SK-N-SH (cell line): ENCODE data around the gene FYN. TPM values are rescaled to one million over a fixed set of nuclear protein-coding genes. Genes with fewer than 3 reads are reported as not detected.

ENCODE experiments used
- CTCF ChIA-PET: fragments of 300-600, 350-600 bp; formaldehyde crosslinking; extraction: SDS; loops from one replicate; lab custom pipeline; 2021; lab: Yijun Ruan, JAX
- POLR2A ChIA-PET: fragments of 350-600 bp; sonication (Branson Sonifier 250); formaldehyde crosslinking; extraction: SDS; loops from one replicate; lab custom pipeline; 2020; ENCODE audit warnings: antibody characterized with exemption, inconsistent platforms; lab: Yijun Ruan, JAX
- DNase-seq: peaks from one replicate; pipeline ENCODE4 v3.0.0; 2012
- H2AFZ ChIP-seq: fragments of 200-600 bp; sonication (generic); 2 replicates; pipeline ENCODE4 v1.8.1; 2016; ENCODE audit warnings: antibody characterized with exemption, mild to moderate bottlenecking, low read depth
- H3F3A ChIP-seq: fragments of 200-600 bp; sonication (generic); replicated peaks from 2 replicates; pipeline ENCODE3; 2016; ENCODE audit warnings: antibody characterized with exemption, mild to moderate bottlenecking; ENCODE audit not compliant: insufficient read depth
- H3K27ac ChIP-seq, 2 experiments: fragments of 200-500 bp in 1 of 2; fragments of 200-600 bp in 1 of 2; sonication (Bioruptor generic) in 1 of 2; sonication (generic), shearing (Covaris generic) in 1 of 2; 2 replicates each; pipeline versions ENCODE4 v1.5.1 to v1.6.1; 2014 to 2016; ENCODE audit warnings: low read depth in 2 of 2, inconsistent platforms in 1 of 2, low read length in 1 of 2, mild to moderate bottlenecking in 1 of 2, mixed read lengths in 1 of 2
- H3K27me3 ChIP-seq: fragments of 200-600 bp; sonication (generic), shearing (Covaris generic); 2 replicates; pipeline ENCODE4 v1.6.1; 2016; ENCODE audit warnings: mixed run types; ENCODE audit not compliant: insufficient read depth
- H3K36me3 ChIP-seq, 2 experiments: fragments of 200-500 bp in 1 of 2; fragments of 200-600 bp in 1 of 2; sonication (Bioruptor generic) in 1 of 2; sonication (generic) in 1 of 2; replicated peaks in 1 of 2; 2 replicates each; pipeline versions ENCODE3 to v1.5.1; 2014 to 2016; ENCODE audit warnings: low read length in 1 of 2, mild to moderate bottlenecking in 1 of 2; ENCODE audit not compliant: insufficient read depth in 2 of 2, control insufficient read depth in 1 of 2
- H3K4me1 ChIP-seq, 2 experiments: fragments of 200-500 bp in 1 of 2; fragments of 200-600 bp in 1 of 2; sonication (Bioruptor generic) in 1 of 2; sonication (generic), shearing (Covaris generic) in 1 of 2; 2 replicates each; pipeline versions ENCODE4 v1.5.1 to v1.6.1; 2014 to 2016; ENCODE audit warnings: low read depth in 1 of 2, low read length in 1 of 2, mixed run types in 1 of 2; ENCODE audit not compliant: insufficient read depth in 2 of 2, control insufficient read depth in 1 of 2
- H3K4me2 ChIP-seq: fragments of 200-600 bp; sonication (generic), shearing (Covaris generic); 2 replicates; pipeline ENCODE4 v1.6.1; 2017; ENCODE audit warnings: mixed run types
- H3K4me3 ChIP-seq, 2 experiments: fragments of 200-500 bp in 1 of 2; fragments of 200-600 bp in 1 of 2; sonication (Bioruptor generic) in 1 of 2; sonication (generic), shearing (Covaris generic) in 1 of 2; 2 replicates each; pipeline versions ENCODE4 v1.5.1 to v1.8.1; 2014 to 2016; ENCODE audit warnings: low read depth in 2 of 2, inconsistent platforms in 1 of 2, low read length in 1 of 2, mild to moderate bottlenecking in 1 of 2, mixed read lengths in 1 of 2, moderate library complexity in 1 of 2
- H3K79me2 ChIP-seq: fragments of 200-600 bp; sonication (generic); 2 replicates; pipeline ENCODE4 v1.8.1; 2017; ENCODE audit warnings: mild to moderate bottlenecking; ENCODE audit not compliant: insufficient read depth
- H3K9ac ChIP-seq: fragments of 200-600 bp; sonication (generic); 2 replicates; pipeline ENCODE4 v1.6.1; 2017; ENCODE audit warnings: mixed run types
- H3K9me2 ChIP-seq: fragments of 200-600 bp; sonication (generic); 2 replicates; pipeline ENCODE4 v1.6.1; 2017; ENCODE audit warnings: mixed run types
- H3K9me3 ChIP-seq: fragments of 200-600 bp; sonication (generic); 2 replicates; pipeline ENCODE4 v1.6.1; 2017; ENCODE audit warnings: mixed run types, mild to moderate bottlenecking, moderate library complexity
- H4K20me1 ChIP-seq: fragments of 200-600 bp; sonication (generic); 2 replicates; pipeline ENCODE4 v1.6.1; 2017; ENCODE audit warnings: mild to moderate bottlenecking, mixed run types; ENCODE audit not compliant: insufficient read depth
- CHD2 ChIP-seq: fragments of 150-350 bp; IDR thresholded peaks from 2 replicates; pipeline ENCODE4 v1.6.1; 2018; ENCODE audit warnings: low read length; ENCODE audit not compliant: partially characterized antibody
- EP300 ChIP-seq, 2 experiments: IDR thresholded peaks; 2 replicates each; pipeline versions ENCODE4 v1.4.0 to v1.6.1; 2012; ENCODE audit warnings: borderline replicate concordance in 1 of 2, low read depth in 1 of 2, low read length in 1 of 2
- GABPA ChIP-seq: IDR thresholded peaks from 2 replicates; pipeline ENCODE4 v1.4.0; 2012; ENCODE audit warnings: low read depth, mild to moderate bottlenecking
- GATA2 ChIP-seq: sonication (generic); formaldehyde crosslinking; IDR thresholded peaks from 2 replicates; pipeline ENCODE4 v1.5.0; 2020; ENCODE audit warnings: mild to moderate bottlenecking, missing genetic modification reagents
- IRF3 ChIP-seq: fragments of 150-350 bp; IDR thresholded peaks from 2 replicates; pipeline ENCODE4 v1.6.1; 2016; ENCODE audit warnings: mild to moderate bottlenecking, low read depth, low read length
- JUND ChIP-seq: IDR thresholded peaks from 2 replicates; pipeline ENCODE4 v1.4.0; 2012
- MAX ChIP-seq: IDR thresholded peaks from 2 replicates; pipeline ENCODE4 v1.4.0; 2012; ENCODE audit warnings: low read depth
- NFIC ChIP-seq: IDR thresholded peaks from 2 replicates; pipeline ENCODE4 v1.4.0; 2012; ENCODE audit warnings: borderline replicate concordance
- NRF1 ChIP-seq: IDR thresholded peaks from 2 replicates; pipeline ENCODE4 v1.6.1; 2012; ENCODE audit warnings: low read depth, mild to moderate bottlenecking, low read length
- PBX3 ChIP-seq: IDR thresholded peaks from 2 replicates; pipeline ENCODE4; 2012
- POLR2AphosphoS5 ChIP-seq: IDR thresholded peaks from 2 replicates; pipeline ENCODE4 v1.6.1; 2012; ENCODE audit warnings: low read depth, low read length
- RCOR1 ChIP-seq: fragments of 150-350 bp; IDR thresholded peaks from 2 replicates; pipeline ENCODE4 v1.6.1; 2017; ENCODE audit warnings: antibody characterized with exemption, low read length
- RFX5 ChIP-seq: IDR thresholded peaks from 2 replicates; pipeline ENCODE4 v1.6.1; 2012; ENCODE audit warnings: mild to moderate bottlenecking, improper control_type of control experiment, low read length
- TAF1 ChIP-seq: IDR thresholded peaks from 2 replicates; pipeline ENCODE4 v1.6.1; 2012; ENCODE audit warnings: low read depth, mild to moderate bottlenecking, low read length, moderate library complexity, borderline replicate concordance
- USF1 ChIP-seq: IDR thresholded peaks from 2 replicates; pipeline ENCODE4 v1.4.0; 2012; ENCODE audit warnings: low read depth, borderline replicate concordance
- ZBTB33 ChIP-seq: IDR thresholded peaks from 2 replicates; pipeline ENCODE4 v1.4.0; 2012; ENCODE audit warnings: low read depth, borderline replicate concordance
- WGBS: methylation state at CpG from one replicate; pipeline ENCODE4 v1.1.6; 2017; ENCODE audit warnings: low lambda C conversion rate; 5-methylcytosine and 5-hydroxymethylcytosine counted together
- polyA plus RNA-seq, 3 experiments: library from polyadenylated mRNA; depleted of rRNA; stranded (reverse); fragments of >200 nt; gene quantifications; 2 replicates each; pipeline ENCODE4 v1.2.3, GENCODE V29; 2012

FYN gene
- polyA plus RNA-seq, 1 of the 3 experiments (the other 2 are of a cell fraction): 31.0 TPM

- H4K20me1 ChIP-seq: no peaks in the 10 kb centered on the region
- no peak overlapping the region for H3K4me3 ChIP-seq
- no peaks in the 10 kb centered on the region for H3K9me3 ChIP-seq
- H3K79me2 ChIP-seq: no peaks in the 10 kb centered on the region
- peaks cover 2 to 4% of the 10 kb centered on the region in 2 experiments; a peak in 2 of 4 replicates for H3K4me1 ChIP-seq
- H2AFZ ChIP-seq: no peak overlapping the region
- no peak overlapping the region for H3K9ac ChIP-seq
- no peak overlapping the region for H3K4me2 ChIP-seq
- ChIA-PET CTCF (interaction anchor here (0.7 to 1.3 kb wide), 2 partner anchors 303 to 318 kb away, joined by 3 read pairs; no protein-coding TSS in a partner anchor), POLR2A (no interaction called here)
- WGBS: 91% methylated on average over 7 of the region's 7 CpGs
- no peaks in the 10 kb centered on the region for H3F3A ChIP-seq
- DNase-seq: no peak
- H3K36me3 ChIP-seq: no peaks in the 10 kb centered on the region
- H3K27me3 ChIP-seq: no peaks in the 10 kb centered on the region
- H3K9me2 ChIP-seq: no peaks in the 10 kb centered on the region
- no peak overlapping the region for H3K27ac ChIP-seq
- TF ChIP-seq PBX3 (no peak), POLR2AphosphoS5 (no peak), RFX5 (no peak), USF1 (no peak), IRF3 (no peak), EP300 (IDR thresholded peaks at IDR 0.05; ENCODE audit: borderline replicate concordance in 1 of 2, low read depth in 1 of 2, low read length in 1 of 2) (no peak), NFIC (no peak), ZBTB33 (no peak), NRF1 (no peak), GABPA (no peak), CHD2 (no peak), MAX (no peak), RCOR1 (no peak), TAF1 (no peak), JUND (no peak), GATA2 (CRISPR knock-in tag) (no peak)
- TF ChIP-seq, all 33 proteins: peak for 0
Measured at GRCh38 chr6:111725446-111726112, 147.7 kb downstream of the FYN start.
